Stimulated activated CD4-positive, alpha-beta T cell treated with anti-CD3 and anti-CD28 coated beads, Interleukin-4, amount 100 ng/mL, for 1 hour (primary cell): ENCODE results near the gene SERGEF.
"Not testable (repeated sequence)": the region's sequence is repeated elsewhere in the genome, so short reads cannot be mapped to it uniquely, and the experiment has no call there.

ENCODE experiments used
- DNase-seq: peaks from one replicate; pipeline ENCODE4 v3.0.0-alpha.2; 2020

SERGEF gene

DNA sequence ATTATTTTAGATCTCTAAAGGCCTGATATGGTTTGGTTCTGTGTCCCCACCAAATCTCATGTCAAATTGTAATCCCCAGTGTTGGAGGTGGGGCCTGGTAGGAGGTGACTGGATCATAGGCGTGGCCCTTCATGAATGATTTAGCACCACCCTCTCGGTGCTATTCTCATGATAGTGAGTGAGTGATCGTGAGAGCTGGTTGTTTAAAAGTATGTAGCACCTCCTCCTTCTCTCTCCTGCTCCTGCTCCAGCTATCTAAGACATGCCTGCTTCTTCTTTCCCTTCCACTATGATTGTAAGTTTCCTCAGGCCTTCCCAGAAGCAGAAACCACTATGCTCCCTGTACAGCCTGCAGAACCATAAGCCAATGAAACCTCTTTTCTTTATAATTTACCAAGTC is 114.1 kb downstream of the SERGEF start:
- no peak for DNase-seq

DNA sequence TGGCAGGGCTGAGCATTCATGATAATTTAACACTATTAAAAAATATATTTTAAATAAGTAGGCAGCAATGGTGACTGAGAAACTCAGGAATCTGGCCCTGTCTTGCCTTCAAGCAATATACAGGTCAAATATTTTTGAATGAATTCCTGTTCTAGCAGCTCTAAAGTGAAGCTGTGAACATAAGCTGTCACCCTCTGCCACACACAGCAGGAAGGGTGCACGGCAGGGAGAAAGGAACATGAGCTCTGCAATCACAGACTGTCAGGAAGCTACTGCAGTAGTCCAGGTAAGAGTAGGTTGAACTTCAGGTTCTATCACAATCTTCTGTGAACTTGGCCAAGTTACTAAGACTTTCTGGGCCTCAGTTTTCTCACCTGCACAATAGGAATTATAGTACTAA is 114.8 kb downstream of the SERGEF start:
- no peak for DNase-seq

DNA sequence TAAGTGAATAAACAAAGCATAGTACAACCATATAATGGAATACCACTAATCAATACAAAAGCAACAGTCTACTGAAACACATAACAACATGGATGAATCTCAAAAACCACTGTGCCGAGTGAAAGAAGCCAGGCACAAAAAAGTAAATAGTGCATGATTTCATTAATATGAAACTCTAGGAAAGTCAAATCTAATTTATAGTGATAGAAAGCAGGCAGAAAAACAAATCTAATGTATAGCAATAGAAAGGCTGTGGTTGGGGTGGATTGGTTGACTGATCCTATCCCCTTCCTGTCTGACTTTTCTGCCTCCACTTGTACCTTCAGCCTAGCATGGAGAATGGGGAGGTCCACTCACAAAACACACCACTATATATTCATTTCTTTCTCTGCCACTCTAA is 115.4 kb downstream of the SERGEF start:
- DNase-seq, result no peak

DNA sequence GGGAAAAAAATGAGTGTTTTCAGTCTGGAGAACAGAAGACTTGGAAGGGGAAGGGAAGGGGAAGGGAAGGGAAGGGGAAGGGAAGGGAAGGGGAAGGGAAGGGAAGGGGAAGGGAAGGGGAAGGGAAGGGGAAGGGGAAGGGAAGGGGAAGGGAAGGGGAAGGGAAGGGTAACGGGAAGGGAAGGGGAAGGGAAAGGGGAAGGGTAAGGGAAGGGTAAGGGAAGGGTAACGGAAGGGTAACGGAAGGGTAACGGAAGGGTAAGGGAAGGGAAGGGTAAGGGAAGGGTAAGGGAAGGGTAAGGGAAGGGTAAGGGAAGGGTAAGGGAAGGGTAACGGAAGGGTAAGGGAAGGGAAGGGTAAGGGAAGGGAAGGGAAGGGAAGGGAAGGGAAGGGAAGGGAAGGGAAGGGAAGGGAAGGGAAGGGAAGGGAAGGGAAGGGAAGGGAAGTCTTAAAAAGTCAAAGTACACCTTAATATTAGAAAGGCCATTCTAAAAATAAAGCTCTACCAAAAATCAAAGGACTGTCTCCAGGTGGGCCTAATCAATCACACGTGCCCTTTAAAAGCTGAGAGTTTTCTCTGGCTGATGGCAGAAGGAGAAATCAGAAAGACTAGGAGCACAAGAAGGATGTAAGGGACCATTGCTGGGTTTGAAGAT is 116.2 kb downstream of the SERGEF start:
- DNase-seq, result not testable (repeated sequence)

DNA sequence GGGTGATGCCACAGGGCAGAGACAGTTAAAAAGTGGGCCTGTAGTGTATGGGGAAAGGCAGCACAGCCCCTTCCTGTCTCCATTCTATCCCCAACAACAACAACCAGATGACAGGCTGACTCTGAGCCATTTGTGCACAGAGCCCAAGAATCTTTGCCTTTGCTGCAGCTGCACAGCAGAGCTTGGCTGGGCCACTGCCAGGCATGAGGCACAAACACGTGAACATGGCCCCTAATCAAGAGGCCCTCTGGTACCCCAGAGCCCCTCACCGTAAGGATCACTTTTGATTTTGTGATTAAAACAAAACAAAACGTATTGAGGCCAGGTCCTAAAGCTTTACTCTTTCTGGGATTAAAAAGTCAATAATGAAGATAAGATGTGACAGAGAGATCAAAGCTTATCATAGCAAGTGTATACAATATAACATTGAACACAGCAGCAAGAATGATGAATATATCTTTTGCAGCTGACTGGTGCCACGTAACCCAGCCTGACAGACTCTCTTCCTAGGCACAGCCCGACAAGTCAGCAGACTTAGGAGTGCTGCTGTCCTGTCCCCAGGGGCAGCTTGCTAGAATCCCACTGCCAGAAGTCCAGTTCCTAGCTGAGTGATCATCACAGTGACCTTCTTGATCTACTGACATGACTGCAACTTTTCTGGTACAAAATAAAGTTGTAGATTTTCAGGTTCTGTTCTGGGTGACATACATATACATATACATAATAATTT is 117.8 kb downstream of the SERGEF start:
- no peak for DNase-seq

DNA sequence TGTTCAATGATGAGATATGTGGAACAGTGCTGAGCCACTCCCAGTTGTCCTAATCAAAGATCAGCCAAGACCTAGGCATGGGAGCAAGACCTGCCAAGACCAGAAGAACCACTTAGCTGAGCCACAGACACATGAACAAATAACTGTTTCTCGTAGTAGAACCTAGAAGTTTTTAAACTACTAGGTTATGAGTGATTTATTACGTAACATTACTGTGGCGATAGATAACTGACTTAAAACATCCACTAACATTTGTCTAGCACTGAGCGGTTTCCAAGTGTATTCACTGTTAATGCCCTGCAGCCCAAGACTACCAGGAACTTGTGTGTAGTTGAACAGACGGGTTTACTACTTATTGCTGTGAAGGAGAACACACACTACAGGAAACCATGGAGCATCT is 120.4 kb downstream of the SERGEF start:
- no peak for DNase-seq

DNA sequence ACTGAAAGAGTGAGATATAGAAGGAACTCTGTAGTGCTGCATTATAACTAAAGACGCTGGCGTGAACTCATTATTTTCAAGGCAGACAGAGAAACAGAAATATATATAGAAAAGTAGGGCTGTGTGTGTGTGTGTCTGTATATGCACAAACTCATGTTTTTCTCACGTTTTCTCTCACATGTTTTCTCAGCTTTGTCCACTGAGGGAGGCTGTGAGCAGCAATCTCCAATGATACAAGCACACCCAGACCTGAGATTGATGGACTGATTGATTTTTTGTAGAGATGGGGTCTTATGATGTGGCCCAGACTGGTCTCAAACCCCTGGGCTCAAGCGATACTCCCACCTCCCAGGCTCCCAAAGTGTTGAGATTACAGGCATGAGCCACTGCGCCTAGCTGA is 122.5 kb downstream of the SERGEF start:
- DNase-seq, result no peak

DNA sequence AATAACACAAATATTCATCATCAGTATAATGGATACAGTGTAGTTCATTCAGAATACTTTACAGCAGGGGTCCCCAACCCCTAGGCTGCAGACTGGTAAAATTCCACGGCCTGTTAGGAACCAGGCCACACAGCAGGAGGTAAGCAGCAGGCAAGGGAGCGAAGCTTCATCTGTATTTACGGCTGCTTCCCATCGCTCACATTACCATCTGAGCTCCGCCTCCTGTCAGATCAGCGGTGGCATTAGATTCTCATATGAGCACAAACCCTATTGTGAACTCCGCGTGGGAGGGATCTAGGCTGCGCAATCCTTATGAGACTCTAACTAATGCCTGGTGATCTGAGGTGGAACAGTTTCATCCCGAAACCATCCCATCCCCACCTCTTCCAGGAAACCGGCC is 125.1 kb downstream of the SERGEF start:
- DNase-seq, result no peak

DNA sequence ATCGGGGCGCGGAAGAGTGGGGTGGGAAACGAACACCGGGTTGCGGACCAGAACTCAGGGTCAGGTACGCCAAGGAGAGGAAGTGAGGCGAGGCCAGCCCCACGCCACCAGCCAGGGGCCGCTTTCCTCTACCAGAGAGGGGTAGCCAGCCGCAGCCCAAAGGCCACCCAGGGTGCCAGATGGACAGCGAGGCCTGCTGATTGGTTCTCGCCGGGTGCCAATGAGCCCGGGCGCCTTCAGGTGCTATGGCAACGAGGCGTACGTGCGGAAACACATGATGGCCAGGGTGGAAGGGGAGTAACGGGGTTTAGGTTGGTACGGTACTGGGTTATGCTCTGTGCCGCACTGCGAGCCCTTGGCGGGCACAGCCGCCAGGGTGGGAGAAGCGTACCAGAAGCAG is 128.9 kb downstream of the SERGEF start:
- DNase-seq, result no peak

DNA sequence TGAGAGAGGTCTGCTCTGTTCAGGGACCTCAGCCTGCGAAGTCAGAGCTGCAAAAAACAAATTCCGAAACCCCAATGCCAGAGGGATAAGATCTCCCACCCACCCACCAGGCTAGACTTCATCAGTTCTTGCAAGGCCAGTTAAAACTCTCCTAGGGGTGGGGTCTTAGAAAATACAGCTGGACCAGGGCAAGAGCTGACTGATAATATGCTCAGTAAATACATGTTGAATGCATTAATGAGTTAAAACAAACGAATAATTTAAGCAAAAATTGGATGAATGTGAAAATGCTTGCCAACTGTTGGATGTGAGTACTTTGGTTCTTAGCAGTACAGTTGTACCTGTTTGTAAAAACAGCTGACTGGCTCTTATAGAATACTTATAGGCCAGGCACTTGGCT is 129.8 kb downstream of the SERGEF start:
- no peak for DNase-seq

DNA sequence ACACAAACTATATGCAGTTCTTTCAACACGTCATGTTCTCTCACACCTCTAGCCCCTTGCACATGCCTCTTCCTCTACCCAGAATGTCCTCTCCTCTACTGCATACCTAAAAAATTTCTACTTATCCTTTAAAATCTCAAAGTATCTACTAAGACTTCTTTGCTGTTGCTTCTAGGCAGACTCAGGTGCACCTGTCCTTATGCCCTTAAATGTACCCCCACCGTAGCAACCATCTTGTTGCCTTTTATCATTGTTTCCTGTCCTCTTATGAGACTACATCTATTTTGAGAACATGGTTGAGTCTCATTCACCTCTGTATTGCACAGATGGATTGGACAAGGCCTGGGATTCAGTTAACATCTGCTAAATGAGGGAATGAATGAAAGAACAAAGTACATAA is 134.1 kb downstream of the SERGEF start:
- DNase-seq, result no peak

DNA sequence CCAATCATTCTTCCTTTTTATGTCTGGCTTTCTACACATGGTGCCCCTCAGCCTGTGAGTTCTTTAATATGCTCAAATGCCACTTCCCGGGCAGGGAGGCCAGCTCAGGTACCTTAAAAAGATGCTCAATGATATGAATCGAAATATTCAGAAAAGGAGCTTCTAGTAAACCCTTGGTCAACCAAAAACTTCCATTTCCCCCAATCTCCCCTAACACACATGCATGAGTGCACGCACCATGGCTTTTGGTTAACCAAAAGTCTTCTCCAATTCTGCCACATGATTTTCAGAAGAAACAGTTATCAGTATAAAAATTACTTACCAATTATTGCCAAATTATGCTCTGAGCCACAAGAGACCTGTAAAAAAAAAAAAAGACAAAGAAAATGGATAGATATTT is 135.0 kb downstream of the SERGEF start:
- no peak for DNase-seq

DNA sequence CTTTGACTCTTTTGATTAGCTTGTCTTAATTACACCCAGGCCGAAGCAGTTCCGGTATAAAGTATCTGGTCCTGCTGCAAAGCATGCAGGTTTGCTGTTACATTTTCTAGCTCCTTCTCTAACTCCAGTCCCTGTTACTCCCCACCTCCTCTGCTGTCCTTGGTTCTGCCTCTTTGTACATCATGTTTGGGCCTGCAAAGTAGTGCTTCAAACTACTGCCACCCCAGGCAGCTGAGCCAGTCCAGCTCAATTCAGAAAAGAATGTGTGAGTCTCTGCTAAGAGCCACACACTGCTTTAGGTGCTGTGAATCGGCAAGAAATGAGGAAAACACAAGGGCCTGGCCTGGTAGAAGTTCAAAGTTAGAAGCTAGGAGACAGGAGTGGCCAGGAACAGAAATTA is 136.0 kb downstream of the SERGEF start:
- DNase-seq, result no peak

DNA sequence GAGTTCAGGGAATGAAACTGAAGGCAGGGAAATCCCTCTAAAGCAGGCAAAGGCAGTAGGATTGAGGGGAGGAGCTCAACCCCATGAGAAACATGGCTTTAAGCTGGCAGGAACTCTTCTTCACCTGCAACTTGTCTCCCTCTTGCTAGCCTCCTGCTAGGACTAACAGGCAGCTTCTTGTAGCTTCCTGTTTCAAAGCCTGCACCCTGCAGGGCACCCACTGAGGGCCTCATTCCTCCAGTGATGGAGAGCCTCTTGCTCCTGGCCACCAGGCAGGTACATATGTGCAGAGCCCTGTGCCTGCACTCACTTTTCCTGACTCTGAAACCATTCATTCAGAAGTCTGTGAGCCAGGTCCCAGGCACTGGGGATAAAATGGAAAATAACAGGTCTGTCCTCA is 137.0 kb downstream of the SERGEF start:
- DNase-seq, result no peak

DNA sequence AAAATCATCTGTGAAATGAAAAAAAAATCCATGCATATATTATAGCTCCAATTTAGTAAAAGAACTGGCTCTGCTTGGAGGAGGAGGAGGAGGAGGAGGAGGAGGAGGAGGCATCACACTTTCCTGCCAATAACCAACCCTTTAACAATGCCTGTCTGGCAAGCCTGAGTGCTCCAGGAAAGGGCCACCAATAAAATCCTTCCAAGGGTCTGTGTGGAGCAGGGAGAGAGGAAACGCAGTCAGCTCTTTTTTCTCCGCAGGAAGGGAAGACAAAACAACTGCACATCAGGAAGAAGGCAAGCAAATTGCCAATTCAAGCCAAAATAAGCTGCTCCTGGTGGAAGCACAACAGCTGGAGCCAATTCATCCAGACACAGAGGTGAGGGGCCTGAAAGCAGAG is 139.3 kb downstream of the SERGEF start:
- no peak for DNase-seq

DNA sequence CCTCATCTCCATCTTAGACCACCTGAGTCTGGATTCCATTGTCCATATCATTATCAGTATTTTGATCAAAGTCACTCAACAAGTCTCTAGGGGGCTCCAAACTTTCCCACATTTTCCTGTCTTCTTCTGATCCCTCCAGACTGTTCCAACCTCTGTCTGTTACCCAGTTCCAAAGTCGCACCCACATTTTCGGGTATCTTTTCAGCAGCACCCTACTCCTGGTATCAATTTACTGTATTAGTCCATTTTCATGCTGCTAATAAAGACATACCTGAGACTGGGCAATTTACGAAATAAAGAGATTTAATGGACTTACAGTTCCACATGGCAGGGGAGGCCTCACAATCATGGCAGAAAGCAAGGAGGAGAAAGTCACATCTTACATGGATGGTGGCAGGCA is 144.4 kb downstream of the SERGEF start:
- DNase-seq, result not testable (repeated sequence)

DNA sequence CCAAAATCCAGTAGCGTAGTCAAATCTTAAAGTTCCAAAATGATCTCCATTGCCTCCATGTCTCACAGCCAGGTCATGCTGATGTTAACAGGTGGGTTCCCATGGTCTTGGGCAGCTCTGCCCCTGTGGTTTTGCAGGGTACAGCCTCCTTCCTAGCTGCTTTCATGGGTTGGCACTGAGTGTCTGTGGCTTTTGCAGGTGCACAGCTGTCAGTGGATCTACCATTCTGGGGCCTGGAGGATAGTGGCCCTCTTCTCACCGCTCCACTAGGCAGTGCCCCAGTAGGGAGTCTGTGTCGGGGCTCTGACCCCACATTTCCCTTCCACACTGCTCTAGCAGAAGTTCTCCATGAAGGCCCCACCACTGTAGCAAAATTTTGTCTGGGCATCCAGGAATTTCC is 145.5 kb downstream of the SERGEF start:
- no peak for DNase-seq

DNA sequence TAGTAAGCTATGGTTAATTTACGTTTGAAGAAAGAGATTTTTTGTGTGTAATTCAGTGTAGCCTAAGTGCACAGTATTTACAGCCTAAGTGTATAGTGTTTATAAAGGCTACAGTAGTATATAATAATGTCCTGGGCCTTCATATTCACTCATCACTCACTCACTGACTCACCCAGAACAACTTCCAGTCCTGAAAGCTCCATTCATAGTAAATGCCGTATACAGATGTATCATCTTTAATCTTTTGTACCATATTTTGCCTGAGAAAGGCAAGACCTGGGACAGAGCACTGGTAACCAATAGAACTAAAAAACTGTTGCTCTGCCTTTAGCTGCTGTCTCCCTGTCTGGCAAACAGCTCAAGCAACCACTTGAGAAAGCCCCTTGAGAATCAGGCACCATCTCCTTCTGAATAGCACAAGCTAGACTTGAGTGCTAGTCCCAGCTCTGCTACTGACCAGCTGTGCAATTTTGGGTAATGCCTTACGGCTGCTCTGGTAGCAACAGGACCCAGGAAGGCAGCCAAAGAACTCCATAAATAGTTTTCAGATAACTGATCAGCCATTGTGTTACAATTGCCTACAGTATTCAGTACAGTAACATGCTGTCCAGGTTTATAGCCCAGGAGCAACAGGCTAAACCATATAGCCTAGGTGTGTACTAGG is 146.9 kb downstream of the SERGEF start:
- no peak for DNase-seq

DNA sequence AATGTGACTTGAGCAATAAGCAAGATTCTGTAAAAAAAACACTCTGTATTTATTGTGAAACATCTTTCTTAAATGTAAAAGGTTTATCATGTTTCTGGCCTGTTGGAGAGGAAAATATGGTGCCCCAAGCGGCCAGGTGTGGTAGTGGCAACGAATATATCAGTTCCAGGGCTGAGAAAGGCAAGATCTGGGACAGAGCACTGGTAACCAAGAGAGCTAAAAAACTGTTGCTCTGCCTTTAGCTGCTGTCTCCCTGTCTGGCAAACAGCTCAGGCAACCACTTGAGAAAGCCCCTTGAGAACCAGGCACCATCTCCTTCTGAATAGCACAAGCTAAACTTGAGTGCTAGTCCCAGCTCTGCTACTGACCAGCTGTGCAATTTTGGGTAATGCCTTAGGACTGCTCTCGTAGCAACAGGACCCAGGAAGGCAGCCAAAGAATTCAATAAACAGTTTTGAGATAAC is 148.3 kb downstream of the SERGEF start:
- DNase-seq, result no peak

DNA sequence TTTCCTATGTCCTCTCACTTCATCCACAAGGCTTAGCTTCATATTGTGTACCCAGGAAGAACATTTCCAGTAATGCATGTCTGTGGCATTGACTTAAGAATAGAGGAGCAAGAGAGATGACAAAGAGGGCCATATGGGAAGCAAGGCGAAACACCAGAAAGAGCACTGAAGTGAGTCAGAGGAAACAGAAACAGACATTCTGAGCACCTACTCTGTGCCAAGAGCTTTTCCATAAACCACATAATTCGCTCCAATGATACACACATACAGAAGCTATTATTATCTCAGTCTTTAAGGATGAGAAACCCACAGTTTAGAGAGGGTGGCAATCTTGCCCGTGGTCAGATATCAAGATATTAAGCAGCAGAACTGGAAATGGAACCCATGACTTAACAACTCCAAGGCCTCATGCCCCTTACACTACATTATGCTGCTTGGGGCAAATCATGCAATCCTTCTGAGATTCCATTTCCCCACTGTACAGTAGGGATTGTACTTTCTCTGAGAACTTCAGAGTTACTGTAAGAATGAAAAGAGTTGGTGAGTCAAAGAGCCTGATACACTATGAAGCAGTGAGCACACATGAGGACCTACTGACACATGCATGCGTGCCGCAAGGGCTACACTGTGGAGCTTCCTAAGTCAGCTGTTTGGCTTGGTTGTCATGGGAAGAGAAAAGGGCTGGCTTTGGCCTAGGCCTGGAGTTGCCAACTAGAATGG is 151.7 kb downstream of the SERGEF start:
- no peak for DNase-seq

DNA sequence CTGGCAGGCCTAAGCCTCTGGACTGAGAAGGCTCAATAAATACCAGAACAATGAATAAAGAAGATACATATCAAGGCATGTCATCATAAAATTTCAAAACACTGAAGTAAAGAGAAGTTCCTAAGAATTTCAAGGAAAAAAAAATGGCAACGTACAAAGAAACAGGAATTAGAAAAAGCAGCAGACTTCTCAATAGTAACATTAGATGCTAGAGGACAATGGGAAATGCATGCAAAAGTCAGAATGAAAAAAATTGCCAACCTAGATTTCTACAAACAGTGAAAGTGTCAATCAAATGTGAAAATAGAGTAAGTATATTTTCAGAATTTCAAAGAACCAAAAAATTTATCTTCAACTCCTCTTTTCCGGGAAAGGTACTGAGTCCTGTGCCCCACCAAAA is 153.3 kb downstream of the SERGEF start:
- DNase-seq, result no peak

DNA sequence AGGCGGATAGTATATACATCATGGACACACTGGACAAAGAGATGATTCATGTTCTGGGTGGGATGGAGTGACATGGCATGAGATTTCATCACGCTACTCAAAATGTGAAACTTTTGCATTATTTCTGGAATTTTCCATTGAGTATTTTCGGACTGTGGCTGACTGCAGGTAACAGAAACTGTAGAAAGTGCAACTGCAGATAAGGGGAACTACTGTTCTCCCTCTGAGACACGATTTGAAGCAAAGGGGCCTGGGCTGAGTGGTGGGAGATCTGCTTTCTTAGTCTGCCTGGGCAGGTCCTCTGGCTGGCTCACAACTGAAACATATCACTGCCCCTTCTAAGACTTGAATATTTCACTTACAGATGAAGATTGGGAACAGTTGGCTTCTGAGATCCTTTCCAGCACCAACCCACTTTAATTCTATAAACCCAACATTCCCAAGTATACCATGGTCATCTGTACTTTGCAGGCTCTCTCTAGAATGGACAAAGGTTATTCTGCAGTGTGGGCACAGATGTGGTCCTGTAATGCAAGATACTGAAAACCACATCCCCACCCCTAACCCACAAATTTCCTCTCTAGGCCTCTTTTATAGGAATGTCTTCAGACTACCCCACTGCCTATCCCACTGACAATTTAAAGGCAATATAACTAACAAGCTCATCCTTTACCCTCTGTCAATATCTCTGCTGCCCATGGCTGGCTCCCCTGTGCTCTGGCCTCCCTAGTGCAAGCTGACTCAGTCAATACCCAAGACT is 157.1 kb downstream of the SERGEF start:
- no peak for DNase-seq

DNA sequence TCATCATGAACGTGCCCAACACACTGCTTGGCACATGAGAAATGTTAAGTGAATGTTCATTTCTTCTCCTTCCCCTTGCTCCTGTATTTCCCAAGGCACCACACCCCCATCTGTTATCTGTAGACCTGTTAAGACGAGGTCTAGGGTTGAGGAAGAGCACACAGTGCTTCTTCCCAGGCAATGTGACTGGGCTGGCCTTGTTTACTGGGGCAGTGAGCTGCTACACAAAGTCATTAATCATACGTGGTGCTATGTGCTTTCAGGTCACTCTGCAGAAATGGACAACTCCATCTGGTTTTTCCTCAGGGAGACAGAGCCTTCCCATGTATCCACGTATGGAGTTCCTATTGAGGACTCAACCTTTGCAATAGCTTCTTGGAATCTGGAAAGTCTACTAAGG is 159.6 kb downstream of the SERGEF start:
- no peak for DNase-seq
